ENCODE results near the gene PTPRB.

PTPRB gene

GRCh38 chr12:70560671-70561070 is 76.6 kb downstream of the PTPRB start:
- Histone ChIP-seq H3K36me3 (ENCODE audit: control insufficient read depth, insufficient read depth, low read length) (no peaks in the 10 kb centered on the region), H3K27me3 (replicated peaks; ENCODE audit: control insufficient read depth, insufficient read depth, low read length) (peaks cover 2% of the 10 kb centered on the region), H3K4me3 (replicated peaks; ENCODE audit: low read depth, low read length) (no peak overlapping the region)
- DNase-seq (ENCODE audit: extremely low read depth, insufficient read length) = no peak
- no peak for TF ChIP-seq CTCF (IDR thresholded peaks at IDR 0.05; ENCODE audit: insufficient read depth, low read length, poor library complexity, severe bottlenecking)

GRCh38 chr12:70559390-70559789 is 77.8 kb downstream of the PTPRB start:
- no peak overlapping the region for H3K4me3 ChIP-seq (replicated peaks; ENCODE audit: low read depth, low read length)
- TF ChIP-seq CTCF (IDR thresholded peaks at IDR 0.05; ENCODE audit: insufficient read depth, low read length, poor library complexity, severe bottlenecking) = no peak
- peaks cover 2% of the 10 kb centered on the region for H3K27me3 ChIP-seq (replicated peaks; ENCODE audit: control insufficient read depth, insufficient read depth, low read length)
- no peaks in the 10 kb centered on the region for H3K36me3 ChIP-seq (ENCODE audit: control insufficient read depth, insufficient read depth, low read length)
- DNase-seq (ENCODE audit: extremely low read depth, insufficient read length) = no peak

- DNase-seq (ENCODE audit: extremely low read depth, insufficient read length) = no peak
- no peak for TF ChIP-seq CTCF (IDR thresholded peaks at IDR 0.05; ENCODE audit: insufficient read depth, low read length, poor library complexity, severe bottlenecking)
- peaks cover 2% of the 10 kb centered on the region for H3K27me3 ChIP-seq (replicated peaks; ENCODE audit: control insufficient read depth, insufficient read depth, low read length)
- no peak overlapping the region for H3K4me3 ChIP-seq (replicated peaks; ENCODE audit: low read depth, low read length)
- no peaks in the 10 kb centered on the region for H3K36me3 ChIP-seq (ENCODE audit: control insufficient read depth, insufficient read depth, low read length)
Observed at GRCh38 chr12:70557583-70558191, 79.5 kb downstream of the PTPRB start.

GRCh38 chr12:70556179-70556869 is 80.9 kb downstream of the PTPRB start:
- H3K4me3 ChIP-seq (replicated peaks; ENCODE audit: low read depth, low read length) = no peak overlapping the region
- H3K36me3 ChIP-seq (ENCODE audit: control insufficient read depth, insufficient read depth, low read length) = no peaks in the 10 kb centered on the region
- no peak for TF ChIP-seq CTCF (IDR thresholded peaks at IDR 0.05; ENCODE audit: insufficient read depth, low read length, poor library complexity, severe bottlenecking)
- H3K27me3 ChIP-seq (replicated peaks; ENCODE audit: control insufficient read depth, insufficient read depth, low read length) = peaks cover 2% of the 10 kb centered on the region
- no peak for DNase-seq (ENCODE audit: extremely low read depth, insufficient read length)

GRCh38 chr12:70555081-70555480 is 82.1 kb downstream of the PTPRB start:
- Histone ChIP-seq H3K36me3 (ENCODE audit: control insufficient read depth, insufficient read depth, low read length) (no peaks in the 10 kb centered on the region), H3K4me3 (replicated peaks; ENCODE audit: low read depth, low read length) (no peak overlapping the region), H3K27me3 (replicated peaks; ENCODE audit: control insufficient read depth, insufficient read depth, low read length) (peaks cover 2% of the 10 kb centered on the region)
- DNase-seq (ENCODE audit: extremely low read depth, insufficient read length) = no peak
- no peak for TF ChIP-seq CTCF (IDR thresholded peaks at IDR 0.05; ENCODE audit: insufficient read depth, low read length, poor library complexity, severe bottlenecking)

Data from GM06990 (cell line).